ENCODE measurements around the gene LPP.

The LPP gene, protein sequence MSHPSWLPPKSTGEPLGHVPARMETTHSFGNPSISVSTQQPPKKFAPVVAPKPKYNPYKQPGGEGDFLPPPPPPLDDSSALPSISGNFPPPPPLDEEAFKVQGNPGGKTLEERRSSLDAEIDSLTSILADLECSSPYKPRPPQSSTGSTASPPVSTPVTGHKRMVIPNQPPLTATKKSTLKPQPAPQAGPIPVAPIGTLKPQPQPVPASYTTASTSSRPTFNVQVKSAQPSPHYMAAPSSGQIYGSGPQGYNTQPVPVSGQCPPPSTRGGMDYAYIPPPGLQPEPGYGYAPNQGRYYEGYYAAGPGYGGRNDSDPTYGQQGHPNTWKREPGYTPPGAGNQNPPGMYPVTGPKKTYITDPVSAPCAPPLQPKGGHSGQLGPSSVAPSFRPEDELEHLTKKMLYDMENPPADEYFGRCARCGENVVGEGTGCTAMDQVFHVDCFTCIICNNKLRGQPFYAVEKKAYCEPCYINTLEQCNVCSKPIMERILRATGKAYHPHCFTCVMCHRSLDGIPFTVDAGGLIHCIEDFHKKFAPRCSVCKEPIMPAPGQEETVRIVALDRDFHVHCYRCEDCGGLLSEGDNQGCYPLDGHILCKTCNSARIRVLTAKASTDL
- total RNA-seq = 31.8 to 182 (median 86.5) reads per million in 9 experiments

GRCh38 chr3:188154014-188154808 lies at the start of gene LPP:
LPP (plus strand) TSS chr3:188154157; CDS start chr3:188406121, 251,964 bp downstream.
- H3K9me3 Mint-ChIP-seq = no peaks in the 10 kb centered on the region
- peaks cover 18% of the 10 kb centered on the region for H3K36me3 Mint-ChIP-seq (ENCODE audit: insufficient read depth)
- H3K27ac Mint-ChIP-seq = peak within 1 kb of the TSS; percentile 89 to 95
- DNase-seq (peak; percentile 84 to 89 (median 88)), ATAC-seq (replicated peaks) (peak; percentile 90)
- H3K4me3 Mint-ChIP-seq = peak within 1 kb of the TSS; percentile 88 to 97
- no peaks in the 10 kb centered on the region for H3K27me3 Mint-ChIP-seq
- H3K4me1 Mint-ChIP-seq (ENCODE audit: low read depth in 2 of 2) = peaks cover 45 to 48% of the 10 kb centered on the region in 2 donors

GRCh38 chr3:188106006-188106405 lies 48.0 kb upstream of the LPP start:
- Mint-ChIP-seq H3K4me3 (no peak overlapping the region), H3K36me3 (ENCODE audit: insufficient read depth) (no peaks in the 10 kb centered on the region), H3K4me1 (ENCODE audit: low read depth in 2 of 2) (peaks cover 5 to 7% of the 10 kb centered on the region in 2 donors), H3K9me3 (no peaks in the 10 kb centered on the region), H3K27me3 (peaks cover 0 to 10% of the 10 kb centered on the region in 2 donors), H3K27ac (no peak overlapping the region)
- no peak for DNase-seq
- ATAC-seq (replicated peaks) = no peak

DNA sequence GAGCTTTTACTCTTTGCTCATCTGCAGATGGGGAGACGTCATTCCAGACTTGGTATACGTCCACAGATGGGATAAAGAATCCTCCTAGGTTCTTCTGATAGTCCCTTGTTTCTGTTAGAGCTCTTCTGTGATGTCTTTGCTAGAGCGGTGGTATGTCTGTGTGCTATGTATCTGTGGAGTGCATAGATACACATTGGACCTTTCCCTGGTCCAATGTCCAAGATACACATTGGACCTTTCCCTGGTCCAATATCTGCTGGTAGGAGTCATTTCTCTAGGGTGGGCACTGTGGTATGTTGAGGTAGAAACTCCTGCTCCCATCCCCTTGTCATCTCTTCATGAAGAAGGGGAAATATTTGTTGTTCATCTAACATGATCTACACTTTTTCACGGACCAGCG lies 47.5 kb upstream of the LPP start:
- DNase-seq (no peak), ATAC-seq (replicated peaks) (no peak)
- Mint-ChIP-seq H3K4me3 (no peak overlapping the region), H3K27me3 (peaks cover 0 to 10% of the 10 kb centered on the region in 2 donors), H3K4me1 (ENCODE audit: low read depth in 2 of 2) (peaks cover 5 to 7% of the 10 kb centered on the region in 2 donors), H3K27ac (no peak overlapping the region), H3K9me3 (no peaks in the 10 kb centered on the region), H3K36me3 (ENCODE audit: insufficient read depth) (no peaks in the 10 kb centered on the region)

- no peak overlapping the region for H3K4me3 Mint-ChIP-seq
- peaks cover 0 to 10% of the 10 kb centered on the region in 2 donors for H3K27me3 Mint-ChIP-seq
- no peak for DNase-seq
- H3K36me3 Mint-ChIP-seq (ENCODE audit: insufficient read depth) = no peaks in the 10 kb centered on the region
- no peak overlapping the region for H3K27ac Mint-ChIP-seq
- ATAC-seq (replicated peaks) = no peak
- H3K9me3 Mint-ChIP-seq = no peaks in the 10 kb centered on the region
- H3K4me1 Mint-ChIP-seq (ENCODE audit: low read depth in 2 of 2) = peaks cover 5 to 7% of the 10 kb centered on the region in 2 donors
Observed at GRCh38 chr3:188106887-188107830, 46.8 kb upstream of the LPP start.

DNA sequence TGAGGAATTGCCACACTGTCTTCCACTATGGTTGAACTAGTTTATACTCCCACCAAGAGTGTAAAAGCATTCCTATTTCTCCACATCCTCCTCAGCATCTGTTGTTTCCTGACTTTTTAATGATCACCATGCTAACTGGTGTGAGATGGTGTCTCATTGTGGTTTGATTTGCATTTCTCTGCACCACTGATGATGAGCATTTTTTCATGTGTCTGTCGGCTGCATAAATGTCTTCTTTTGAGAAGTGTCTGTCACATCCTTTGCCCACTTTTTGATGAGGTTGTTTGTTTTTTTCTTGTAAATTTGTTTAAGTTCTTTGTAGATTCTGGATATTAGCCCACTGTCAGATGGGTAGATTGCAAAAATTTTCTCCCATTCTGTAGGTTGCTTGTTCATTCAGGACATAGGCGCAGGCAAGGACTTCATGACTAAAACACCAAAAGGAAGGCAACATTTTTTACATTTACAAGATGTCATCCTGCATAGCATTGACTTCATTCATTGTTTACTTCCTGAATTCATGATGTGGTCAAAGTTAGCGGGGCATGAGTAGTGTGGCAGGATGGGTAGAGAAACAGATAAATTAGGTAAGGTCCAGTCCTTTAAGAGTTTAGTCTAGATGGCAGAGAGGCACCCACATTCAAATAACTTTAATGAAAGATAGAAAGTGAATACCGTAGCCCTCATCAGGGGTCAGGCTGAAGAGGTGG lies 45.1 kb upstream of the LPP start:
- no peak for DNase-seq
- no peak for ATAC-seq (replicated peaks)
- peak overlapping the region in 1 of 2 donors; percentile 20 for H3K27ac Mint-ChIP-seq

DNA sequence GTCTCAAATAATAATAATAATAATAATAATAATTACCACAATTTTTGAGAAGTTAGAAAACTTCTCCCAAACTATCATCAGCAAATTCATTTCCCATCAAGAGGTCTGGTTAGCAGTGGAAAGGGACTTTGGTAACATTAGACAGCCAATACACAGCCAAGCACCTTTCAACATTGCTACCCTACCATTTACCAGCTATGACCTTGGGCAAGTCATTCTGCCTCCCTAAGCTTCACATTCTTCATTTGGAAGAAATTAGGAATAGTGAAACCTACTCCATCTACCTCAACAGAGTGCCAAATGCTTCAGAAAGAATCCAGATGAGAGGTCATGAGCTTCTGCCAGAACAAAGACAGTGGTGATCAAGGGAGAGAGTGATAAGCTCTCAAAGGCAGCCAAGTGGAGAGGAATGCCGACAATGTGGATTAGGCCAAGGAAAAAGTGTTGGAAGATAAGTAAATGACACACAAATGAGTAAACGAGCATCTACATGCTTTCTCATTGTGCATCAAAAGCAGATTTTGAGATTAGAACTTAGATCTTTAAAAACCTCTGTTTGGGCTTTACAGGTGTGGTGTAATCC lies 42.9 kb upstream of the LPP start:
- Mint-ChIP-seq H3K4me3 (no peak overlapping the region), H3K36me3 (ENCODE audit: insufficient read depth) (no peaks in the 10 kb centered on the region), H3K27me3 (peaks cover 0 to 9% of the 10 kb centered on the region in 2 donors), H3K27ac (no peak overlapping the region), H3K9me3 (no peaks in the 10 kb centered on the region), H3K4me1 (ENCODE audit: low read depth in 2 of 2) (peaks cover 5 to 7% of the 10 kb centered on the region in 2 donors)
- ATAC-seq (replicated peaks) (no peak), DNase-seq (no peak)

More for the DNA sequence above, 45.1 kb upstream of the LPP start:
- no peaks in the 10 kb centered on the region for H3K9me3 Mint-ChIP-seq
- no peak overlapping the region for H3K4me3 Mint-ChIP-seq
- peaks cover 0 to 10% of the 10 kb centered on the region in 2 donors for H3K27me3 Mint-ChIP-seq
- peaks cover 5 to 7% of the 10 kb centered on the region in 2 donors for H3K4me1 Mint-ChIP-seq (ENCODE audit: low read depth in 2 of 2)
- no peaks in the 10 kb centered on the region for H3K36me3 Mint-ChIP-seq (ENCODE audit: insufficient read depth)

DNA sequence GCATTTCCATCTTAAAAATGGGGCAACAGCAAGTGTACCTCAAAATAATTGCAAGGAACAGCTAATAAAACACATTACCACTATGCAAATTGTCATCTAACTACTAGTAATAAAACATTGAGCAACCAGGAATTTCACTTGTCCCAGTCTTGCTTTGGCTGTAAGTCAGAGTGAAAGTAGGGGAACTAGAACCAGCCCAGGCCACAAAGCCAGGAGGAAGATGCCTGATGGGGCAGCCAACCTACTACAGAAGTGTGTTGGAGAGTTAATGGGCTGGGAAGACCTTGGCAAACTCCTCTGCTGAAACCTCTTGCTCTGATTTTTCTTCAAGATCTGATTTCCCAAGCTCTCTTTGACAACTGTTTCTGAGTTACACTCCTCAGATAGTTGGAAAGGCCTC lies 40.2 kb upstream of the LPP start:
- H3K27me3 Mint-ChIP-seq = no peaks in the 10 kb centered on the region
- peaks cover 4 to 5% of the 10 kb centered on the region in 2 donors for H3K4me1 Mint-ChIP-seq (ENCODE audit: low read depth in 2 of 2)
- no peak overlapping the region for H3K4me3 Mint-ChIP-seq
- H3K36me3 Mint-ChIP-seq (ENCODE audit: insufficient read depth) = no peaks in the 10 kb centered on the region
- H3K9me3 Mint-ChIP-seq = no peaks in the 10 kb centered on the region
- no peak for DNase-seq
- no peak overlapping the region for H3K27ac Mint-ChIP-seq
- ATAC-seq (replicated peaks) = no peak

GRCh38 chr3:188119846-188120245 lies 34.1 kb upstream of the LPP start:
- Mint-ChIP-seq H3K27ac (no peak overlapping the region), H3K9me3 (no peaks in the 10 kb centered on the region), H3K4me1 (ENCODE audit: low read depth in 2 of 2) (no peaks in the 10 kb centered on the region), H3K4me3 (no peak overlapping the region), H3K27me3 (no peaks in the 10 kb centered on the region), H3K36me3 (ENCODE audit: insufficient read depth) (no peaks in the 10 kb centered on the region)
- ATAC-seq (replicated peaks) (no peak), DNase-seq (no peak)

DNA sequence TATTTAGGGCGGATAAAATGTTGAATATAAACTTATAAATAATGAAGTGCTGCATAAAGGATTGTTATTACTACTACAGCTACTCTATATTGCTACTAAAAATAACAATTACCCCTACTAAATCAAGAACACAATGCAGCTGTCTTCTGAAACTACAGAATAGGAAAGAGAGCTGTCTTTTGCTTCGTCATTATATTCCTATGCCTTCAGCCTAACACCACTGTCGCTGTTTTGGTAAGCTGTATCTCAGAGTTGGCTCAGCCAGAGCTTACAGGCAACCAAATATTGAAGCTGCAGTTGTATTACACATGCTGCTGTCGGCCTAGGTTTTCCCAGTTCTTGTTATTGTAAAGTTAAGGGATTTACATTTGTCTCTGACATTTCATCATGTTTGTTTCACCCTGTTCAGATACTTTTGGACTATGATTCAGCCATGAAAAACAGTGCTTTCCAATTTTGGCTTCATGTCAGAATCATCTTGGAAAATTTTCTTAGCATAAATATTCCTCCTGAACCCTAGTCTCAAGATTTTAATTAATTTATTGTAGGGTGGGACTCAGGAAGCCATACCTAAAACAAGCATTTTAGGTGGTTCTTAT lies 31.3 kb upstream of the LPP start:
- DNase-seq (no peak), ATAC-seq (replicated peaks) (no peak)
- Mint-ChIP-seq H3K36me3 (ENCODE audit: insufficient read depth) (no peaks in the 10 kb centered on the region), H3K27me3 (no peaks in the 10 kb centered on the region), H3K4me1 (ENCODE audit: low read depth in 2 of 2) (no peaks in the 10 kb centered on the region), H3K4me3 (no peak overlapping the region), H3K27ac (no peak overlapping the region), H3K9me3 (no peaks in the 10 kb centered on the region)

- Mint-ChIP-seq H3K4me1 (ENCODE audit: low read depth in 2 of 2) (no peaks in the 10 kb centered on the region), H3K4me3 (no peak overlapping the region), H3K36me3 (ENCODE audit: insufficient read depth) (no peaks in the 10 kb centered on the region), H3K27ac (no peak overlapping the region), H3K27me3 (no peaks in the 10 kb centered on the region), H3K9me3 (no peaks in the 10 kb centered on the region)
- DNase-seq (no peak), ATAC-seq (replicated peaks) (no peak)
Observed at GRCh38 chr3:188123170-188123905, 30.6 kb upstream of the LPP start.

DNA sequence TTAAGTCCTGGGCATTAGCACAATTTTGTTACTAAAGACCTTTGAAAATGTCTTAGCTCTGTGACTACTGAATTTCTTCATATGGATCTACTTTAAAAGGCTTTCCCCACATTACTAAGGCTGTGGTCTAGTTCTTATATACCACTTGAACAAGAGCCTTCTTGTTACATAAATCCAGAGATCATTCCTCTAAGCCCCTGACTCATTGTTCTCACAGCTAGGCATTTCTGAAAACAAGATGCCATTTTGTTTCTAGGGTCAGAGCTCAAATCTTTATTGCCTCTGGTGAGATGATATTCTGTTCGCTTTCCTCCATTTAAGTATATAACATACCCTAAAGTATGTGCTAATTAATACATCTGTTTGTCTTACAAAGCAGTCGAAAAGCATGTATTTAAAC lies 29.8 kb upstream of the LPP start:
- Mint-ChIP-seq H3K9me3 (no peaks in the 10 kb centered on the region), H3K27me3 (no peaks in the 10 kb centered on the region), H3K4me1 (ENCODE audit: low read depth in 2 of 2) (no peaks in the 10 kb centered on the region), H3K36me3 (ENCODE audit: insufficient read depth) (no peaks in the 10 kb centered on the region), H3K27ac (no peak overlapping the region), H3K4me3 (no peak overlapping the region)
- ATAC-seq (replicated peaks) = no peak
- DNase-seq = no peak
